OCI-LY7 (cell line): Measurements from ENCODE around the gene ASPHD1.

Experiments used
- CTCF ChIP-seq: fragments of 200-600 bp; sonication (generic); conservative IDR thresholded peaks from 2 replicates; pipeline ENCODE4 v1.5.1; 2014; ENCODE audit warnings: mild to moderate bottlenecking, antibody characterized with exemption, low read length, moderate library complexity, mixed read lengths
- EZH2phosphoT487 ChIP-seq: fragments of 200-600 bp; sonication (generic); IDR thresholded peaks from 2 replicates; pipeline ENCODE4 v1.6.1; 2018; ENCODE audit warnings: low read depth, borderline replicate concordance, mild to moderate bottlenecking, mixed run types, antibody characterized with exemption, low read length, moderate library complexity, mixed read lengths

DNA sequence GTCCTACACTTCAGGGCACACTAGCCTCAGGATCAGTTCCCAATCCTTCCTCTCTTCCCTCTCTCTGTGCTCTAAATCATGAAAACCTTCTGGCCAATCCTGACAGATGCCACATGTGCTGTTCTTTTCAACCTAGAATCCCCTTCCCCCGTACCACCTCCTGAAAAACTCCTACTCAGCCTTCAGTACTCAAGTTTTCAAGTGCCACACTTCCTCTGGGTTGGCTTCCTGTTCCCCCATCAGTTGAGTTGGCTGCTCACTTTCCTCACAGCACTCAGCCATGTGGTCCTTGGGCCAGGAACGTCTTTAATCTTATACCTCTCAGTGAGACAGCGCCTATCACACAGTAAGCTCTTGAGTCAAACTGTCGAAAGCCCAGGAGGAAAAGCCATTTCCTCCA, 3.3 kb downstream of the ASPHD1 start:
- TF ChIP-seq CTCF (no peak), EZH2phosphoT487 (no peak)
